ENCODE data around the gene KIAA1191.

GRCh38 chr5:176359658-176360057 lies 1.9 kb downstream of the KIAA1191 start:
- TF ChIP-seq, protein P1, sequence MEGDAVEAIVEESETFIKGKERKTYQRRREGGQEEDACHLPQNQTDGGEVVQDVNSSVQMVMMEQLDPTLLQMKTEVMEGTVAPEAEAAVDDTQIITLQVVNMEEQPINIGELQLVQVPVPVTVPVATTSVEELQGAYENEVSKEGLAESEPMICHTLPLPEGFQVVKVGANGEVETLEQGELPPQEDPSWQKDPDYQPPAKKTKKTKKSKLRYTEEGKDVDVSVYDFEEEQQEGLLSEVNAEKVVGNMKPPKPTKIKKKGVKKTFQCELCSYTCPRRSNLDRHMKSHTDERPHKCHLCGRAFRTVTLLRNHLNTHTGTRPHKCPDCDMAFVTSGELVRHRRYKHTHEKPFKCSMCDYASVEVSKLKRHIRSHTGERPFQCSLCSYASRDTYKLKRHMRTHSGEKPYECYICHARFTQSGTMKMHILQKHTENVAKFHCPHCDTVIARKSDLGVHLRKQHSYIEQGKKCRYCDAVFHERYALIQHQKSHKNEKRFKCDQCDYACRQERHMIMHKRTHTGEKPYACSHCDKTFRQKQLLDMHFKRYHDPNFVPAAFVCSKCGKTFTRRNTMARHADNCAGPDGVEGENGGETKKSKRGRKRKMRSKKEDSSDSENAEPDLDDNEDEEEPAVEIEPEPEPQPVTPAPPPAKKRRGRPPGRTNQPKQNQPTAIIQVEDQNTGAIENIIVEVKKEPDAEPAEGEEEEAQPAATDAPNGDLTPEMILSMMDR (IDR thresholded peaks at IDR 0.05; ENCODE audit: insufficient read depth, low read depth, low read length): no peak
- TF ChIP-seq EZH2 (IDR thresholded peaks at IDR 0.05; ENCODE audit: insufficient read depth, low read length): no peak
